Stimulated activated CD8-positive, alpha-beta memory T cell treated with anti-CD3 and anti-CD28 coated beads, Interleukin-12 subunit alpha, Interleukin-12 subunit beta, amount 100 ng/mL, for 24 hours (primary cell): ENCODE results near the gene GNRH2.
"Not testable (repeated sequence)": the region's sequence is repeated elsewhere in the genome, so short reads cannot be mapped to it uniquely, and the experiment has no call there.

Source experiments
- DNase-seq: peaks from one replicate; pipeline ENCODE4 v3.0.0-alpha.2; 2020; ENCODE audit errors: extremely low read depth

The GNRH2 gene

GRCh38 chr20:3042625-3043024 is 797 bp upstream of the GNRH2 start:
- no peak for DNase-seq

- DNase-seq, result no peak
Measured at GRCh38 chr20:3044336-3044965, 1.0 kb downstream of the GNRH2 start.

- DNase-seq, result no peak
Measured at GRCh38 chr20:3045042-3045815, 1.8 kb downstream of the GNRH2 start.

GRCh38 chr20:3045816-3046676 is 2.6 kb downstream of the GNRH2 start, which contains the start of gene MRPS26:
Gene MRPS26 (plus strand): TSS chr20:3046052. CDS start chr20:3046069, 17 bp downstream.
- peak; percentile 67 for DNase-seq

- DNase-seq, result no peak
Measured at GRCh38 chr20:3046677-3047462, 3.4 kb downstream of the GNRH2 start.

GRCh38 chr20:3047486-3048419 is 4.3 kb downstream of the GNRH2 start:
- DNase-seq, result no peak

- DNase-seq, result no peak
Measured at GRCh38 chr20:3051385-3052019, 8.1 kb downstream of the GNRH2 start.

- no peak for DNase-seq
Measured at GRCh38 chr20:3059489-3059888, 16.1 kb downstream of the GNRH2 start.

- DNase-seq, result not testable (repeated sequence)
Measured at GRCh38 chr20:3064119-3064518, 20.7 kb downstream of the GNRH2 start.

GRCh38 chr20:3067139-3068014 is 24.0 kb downstream of the GNRH2 start:
- no peak for DNase-seq

GRCh38 chr20:3068075-3068474 is 24.7 kb downstream of the GNRH2 start:
- no peak for DNase-seq

GRCh38 chr20:3068986-3069900 is 25.8 kb downstream of the GNRH2 start:
- DNase-seq, result no peak

GRCh38 chr20:3070725-3071124 is 27.3 kb downstream of the GNRH2 start:
- DNase-seq, result no peak

- DNase-seq, result no peak
Measured at GRCh38 chr20:3071266-3071609, 27.8 kb downstream of the GNRH2 start.

GRCh38 chr20:3071610-3072529 is 28.4 kb downstream of the GNRH2 start, which contains the start of gene OXT:
Gene OXT (plus strand): TSS chr20:3071620. CDS start chr20:3071656, 36 bp downstream.
- DNase-seq, result peak; percentile 37

GRCh38 chr20:3072530-3073250 is 29.3 kb downstream of the GNRH2 start:
- no peak for DNase-seq
